WTC11 (cell line): Measurements from ENCODE around the gene TRMT2A. TPM values are rescaled to one million over a fixed set of nuclear protein-coding genes. Genes with fewer than 3 reads are reported as not detected.

Experiments used
- ATAC-seq: fragments of 200-7000 bp; cut with Tn5 transposase; 2 replicates; pipeline ENCODE4 v1.10.0; 2021; ENCODE audit warnings: mild to moderate bottlenecking, moderate library complexity
- CTCF ChIA-PET: fragments of 300-600 bp; sonication (Branson Sonifier 250); formaldehyde crosslinking; loops from one replicate; lab custom pipeline; 2021; ENCODE audit warnings: antibody characterized with exemption; lab: Charles Lee
- POLR2A ChIA-PET: fragments of 350-600 bp; sonication (Branson Sonifier 250); formaldehyde crosslinking; loops from one replicate; lab custom pipeline; 2021; ENCODE audit warnings: antibody characterized with exemption; lab: Charles Lee
- DNase-seq: peaks from one replicate; pipeline ENCODE4 v3.0.0; 2021; ENCODE audit warnings: low spot score
- H3K27ac Mint-ChIP-seq: 2 replicates; pipeline ENCODE4 v1.8.0; 2021; ENCODE audit warnings: mixed read lengths
- H3K27me3 Mint-ChIP-seq: 2 replicates; pipeline ENCODE4 v1.8.0; 2021; ENCODE audit warnings: low read depth, mild to moderate bottlenecking, moderate library complexity, mixed read lengths
- H3K36me3 Mint-ChIP-seq: 2 replicates; pipeline ENCODE4 v1.8.0; 2021; ENCODE audit warnings: mixed read lengths
- H3K4me1 Mint-ChIP-seq: 2 replicates; pipeline ENCODE4 v1.8.0; 2022; ENCODE audit warnings: mixed read lengths
- H3K4me3 Mint-ChIP-seq: 2 replicates; pipeline ENCODE4 v1.8.0; 2021; ENCODE audit warnings: mild to moderate bottlenecking, moderate library complexity, mixed read lengths
- H3K9me3 Mint-ChIP-seq: 2 replicates; pipeline ENCODE4 v1.8.0; 2021; ENCODE audit warnings: mixed read lengths
- ATF1 ChIP-seq: sonication (generic); formaldehyde crosslinking; IDR thresholded peaks from 2 replicates; pipeline ENCODE4 v1.8.1; 2023; ENCODE audit warnings: mild to moderate bottlenecking, moderate library complexity, missing genetic modification reagents
- CREB1 ChIP-seq: sonication (generic); formaldehyde crosslinking; IDR thresholded peaks from 2 replicates; pipeline ENCODE4 v1.8.0; 2023; ENCODE audit warnings: mild to moderate bottlenecking, missing genetic modification reagents
- EMX1 ChIP-seq: fragments of 250-450 bp; sonication (Bioruptor Pico); IDR thresholded peaks from 2 replicates; pipeline ENCODE4 v1.8.0; 2021; ENCODE audit warnings: mild to moderate bottlenecking
- FOXJ3 ChIP-seq: sonication (generic); formaldehyde crosslinking; IDR thresholded peaks from 2 replicates; pipeline ENCODE4 v1.9.0; 2021; ENCODE audit warnings: missing genetic modification reagents, mild to moderate bottlenecking, borderline replicate concordance
- FOXP1 ChIP-seq: sonication (generic); formaldehyde crosslinking; IDR thresholded peaks from 2 replicates; pipeline ENCODE4 v1.8.0; 2022; ENCODE audit warnings: missing genetic modification reagents, mild to moderate bottlenecking, moderate library complexity, borderline replicate concordance
- FOXP4 ChIP-seq: sonication (generic); formaldehyde crosslinking; IDR thresholded peaks from 2 replicates; pipeline ENCODE4 v1.8.0; 2022; ENCODE audit warnings: mild to moderate bottlenecking, missing genetic modification reagents
- GRHL2 ChIP-seq: fragments of 250-450 bp; sonication (Bioruptor Pico); IDR thresholded peaks from 2 replicates; pipeline ENCODE4 v1.8.0; 2022; ENCODE audit warnings: mild to moderate bottlenecking, moderate library complexity; ENCODE audit not compliant: insufficient replicate concordance, severe bottlenecking
- HMGA2 ChIP-seq: fragments of 250-450 bp; sonication (Bioruptor Pico); IDR thresholded peaks from 2 replicates; pipeline ENCODE4 v1.4.0; 2021; ENCODE audit warnings: mild to moderate bottlenecking, moderate library complexity
- MYBL2 ChIP-seq: sonication (generic); formaldehyde crosslinking; IDR thresholded peaks from 2 replicates; pipeline ENCODE4 v1.8.1; 2023; ENCODE audit warnings: mild to moderate bottlenecking, moderate library complexity, missing genetic modification reagents
- NFATC4 ChIP-seq: fragments of 250-450 bp; sonication (Bioruptor Pico); IDR thresholded peaks from 2 replicates; pipeline ENCODE4 v1.9.0; 2021; ENCODE audit warnings: mild to moderate bottlenecking
- NR1H2 ChIP-seq: sonication (generic); formaldehyde crosslinking; IDR thresholded peaks from 2 replicates; pipeline ENCODE4 v1.9.0; 2021; ENCODE audit warnings: mild to moderate bottlenecking, moderate library complexity, missing genetic modification reagents
- PREB ChIP-seq: sonication (generic); formaldehyde crosslinking; IDR thresholded peaks from 2 replicates; pipeline ENCODE4 v1.8.1; 2022; ENCODE audit warnings: mild to moderate bottlenecking, missing genetic modification reagents, moderate library complexity, borderline replicate concordance
- PRRX2 ChIP-seq: fragments of 250-450 bp; sonication (Bioruptor Pico); IDR thresholded peaks from 2 replicates; pipeline ENCODE4 v1.8.0; 2021; ENCODE audit warnings: mild to moderate bottlenecking
- RELA ChIP-seq: sonication (generic); formaldehyde crosslinking; IDR thresholded peaks from 2 replicates; pipeline ENCODE4 v1.8.1; 2022; ENCODE audit warnings: missing genetic modification reagents, mild to moderate bottlenecking, borderline replicate concordance
- STAT6 ChIP-seq: sonication (generic); formaldehyde crosslinking; conservative IDR thresholded peaks from 2 replicates; pipeline ENCODE4 v1.8.1; 2023; ENCODE audit warnings: mild to moderate bottlenecking, low read depth, missing genetic modification reagents, moderate library complexity
- TEAD1 ChIP-seq: sonication (generic); formaldehyde crosslinking; IDR thresholded peaks from 2 replicates; pipeline ENCODE4 v1.8.0; 2022; ENCODE audit warnings: mild to moderate bottlenecking, missing genetic modification reagents
- TP53 ChIP-seq: sonication (generic); formaldehyde crosslinking; IDR thresholded peaks from 2 replicates; pipeline ENCODE4 v1.8.1; 2023; ENCODE audit warnings: mild to moderate bottlenecking, missing genetic modification reagents
- ZBTB21 ChIP-seq: sonication (generic); formaldehyde crosslinking; IDR thresholded peaks from 2 replicates; pipeline ENCODE4 v1.8.1; 2023; ENCODE audit warnings: mild to moderate bottlenecking, missing genetic modification reagents, borderline replicate concordance
- ZBTB43 ChIP-seq: sonication (generic); formaldehyde crosslinking; IDR thresholded peaks from 2 replicates; pipeline ENCODE4 v1.8.1; 2023; ENCODE audit warnings: mild to moderate bottlenecking, missing genetic modification reagents
- ZNF281 ChIP-seq: sonication (generic); formaldehyde crosslinking; IDR thresholded peaks from 2 replicates; pipeline ENCODE4 v1.8.0; 2023; ENCODE audit warnings: mild to moderate bottlenecking, missing genetic modification reagents
- ZNF423 ChIP-seq: fragments of 250-450 bp; sonication (Bioruptor Pico); IDR thresholded peaks from 2 replicates; pipeline ENCODE4 v2.1.2; 2022; ENCODE audit warnings: mild to moderate bottlenecking, moderate library complexity
- total RNA-seq: library from RNA; stranded (reverse); gene quantifications from 3 replicates; pipeline ENCODE4 v1.2.3, GENCODE V29; 2021

Gene TRMT2A
- total RNA-seq, 1 experiment from 2014 or later, result 68.6 TPM

- DNase-seq (no peak), ATAC-seq (no peak)
- ChIA-PET CTCF (no interaction called here), POLR2A (no interaction called here)
- no peak overlapping the region for H3K27ac Mint-ChIP-seq
- no peak overlapping the region for H3K4me3 Mint-ChIP-seq
- peaks cover 94% of the 10 kb centered on the region for H3K36me3 Mint-ChIP-seq
- no peaks in the 10 kb centered on the region for H3K9me3 Mint-ChIP-seq
- H3K27me3 Mint-ChIP-seq, result no peaks in the 10 kb centered on the region
- TF ChIP-seq FOXP1 (CRISPR knock-in tag), result no peak
- TF ChIP-seq EMX1 (CRISPR knock-in tag), result no peak
- TF ChIP-seq NR1H2 (CRISPR knock-in tag), result no peak
- TF ChIP-seq ZNF281 (CRISPR knock-in tag), result no peak
- no peak for TF ChIP-seq FOXJ3 (CRISPR knock-in tag)
- no peak for TF ChIP-seq GRHL2 (CRISPR knock-in tag)
- peaks cover under 1% of the 10 kb centered on the region for H3K4me1 Mint-ChIP-seq
Measured at GRCh38 chr22:20089977-20090729, 26.9 kb downstream of the TRMT2A start.

GRCh38 chr22:20089226-20089976 lies 27.6 kb downstream of the TRMT2A start:
- Mint-ChIP-seq H3K4me1 (peaks cover 7% of the 10 kb centered on the region), H3K27ac (no peak overlapping the region), H3K9me3 (no peaks in the 10 kb centered on the region), H3K27me3 (no peaks in the 10 kb centered on the region), H3K4me3 (no peak overlapping the region), H3K36me3 (peaks cover 89% of the 10 kb centered on the region)
- ChIA-PET CTCF (no interaction called here), POLR2A (interaction anchor here (0.6 kb wide), 1 partner anchor 11 kb away, joined by 4 read pairs; no protein-coding TSS in a partner anchor)
- DNase-seq (no peak), ATAC-seq (no peak)
- TF ChIP-seq FOXP4 (CRISPR knock-in tag), result no peak
- no peak for TF ChIP-seq EMX1 (CRISPR knock-in tag)
- TF ChIP-seq RELA (CRISPR knock-in tag), result no peak
- no peak for TF ChIP-seq TEAD1 (CRISPR knock-in tag)
- no peak for TF ChIP-seq PREB (CRISPR knock-in tag)
- no peak for TF ChIP-seq PRRX2 (CRISPR knock-in tag)
- no peak for TF ChIP-seq FOXJ3 (CRISPR knock-in tag)
- no peak for TF ChIP-seq ZNF423 (CRISPR knock-in tag)
- TF ChIP-seq STAT6 (CRISPR knock-in tag), result no peak
- TF ChIP-seq HMGA2 (CRISPR knock-in tag), result no peak
- TF ChIP-seq ATF1 (CRISPR knock-in tag), result no peak
- no peak for TF ChIP-seq ZBTB43 (CRISPR knock-in tag)
- no peak for TF ChIP-seq NFATC4 (CRISPR knock-in tag)
- no peak for TF ChIP-seq MYBL2 (CRISPR knock-in tag)
- no peak for TF ChIP-seq ZBTB21
- TF ChIP-seq TP53 (CRISPR knock-in tag), result no peak
- TF ChIP-seq CREB1 (CRISPR knock-in tag), result no peak
